ENCODE results near the gene ALK.

DNA sequence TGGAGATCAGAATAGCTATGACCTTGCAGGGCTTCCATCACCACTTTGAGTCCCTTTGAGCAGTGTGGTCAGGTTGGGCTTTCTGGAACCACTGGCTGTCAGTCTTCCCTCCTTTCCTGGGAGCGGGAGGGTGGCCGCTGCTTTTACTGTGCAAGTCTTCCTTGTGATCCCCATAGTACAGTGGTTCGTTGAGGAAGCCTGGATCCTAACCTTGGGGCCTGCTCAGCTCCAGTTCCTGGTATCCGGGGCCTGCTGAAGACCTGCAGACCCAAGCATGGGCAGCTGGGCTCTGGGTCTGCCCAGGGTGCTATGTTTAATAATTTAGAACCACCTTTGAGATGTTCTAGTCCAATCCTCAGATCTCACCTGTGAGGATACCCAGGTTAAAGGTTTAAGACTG, 702.0 kb downstream of the ALK start:
- TF ChIP-seq EP300 (IDR thresholded peaks at IDR 0.05) (no peak), CTCF (IDR thresholded peaks at IDR 0.05) (no peak), POLR2AphosphoS5 (IDR thresholded peaks at IDR 0.05) (no peak)
